Sciatic nerve (tissue), 2 donors: ENCODE results near the gene ABCG2. TPM values are rescaled to one million over a fixed set of nuclear protein-coding genes. Genes with fewer than 3 reads are reported as not detected.
A peak's percentile ranks its signal among the peaks of the same experiment; 100 is the strongest.

Source experiments
- ATAC-seq: fragments of 200-7000 bp; cut with Tn5 transposase; one replicate; pipeline ENCODE4 v1.9.1; 2020; ENCODE audit warnings: mild to moderate bottlenecking, moderate library complexity
- DNase-seq: peaks from one replicate; pipeline ENCODE4 v3.0.0-alpha.2; 2020; ENCODE audit warnings: low spot score
- intact Hi-C: fragments of 100-400 bp; cut with DNase I; formaldehyde crosslinking; loops from one replicate; pipeline ENCODE4 v1.14.2; 2022
- total RNA-seq: library from RNA; stranded (reverse); fragmentation: NEBNext Ultra II Directional; extraction: Animal tissue kit (Norgen Biotek cat#: 25700); gene quantifications from one replicate; pipeline ENCODE4 v1.2.1, GENCODE V29; 2021
- donor health status: DM: no; HTN: no; CAD: no.
- donor health status: DM: no; HTN: no; CAD: no.

ABCG2 gene
- 3.6 TPM for total RNA-seq

GRCh38 chr4:88158489-88159228 is at the start of gene ABCG2:
ABCG2 (minus strand) TSS chr4:88158639; CDS start chr4:88139995, 18,644 bp downstream.
- ATAC-seq = peak; percentile 65

GRCh38 chr4:88208156-88208555 is 49.7 kb upstream of the ABCG2 start:
- ATAC-seq (no peak), DNase-seq (no peak)
- intact Hi-C loops = no loop called here

More at GRCh38 chr4:88158489-88159228, at the start of gene ABCG2:
- intact Hi-C loops = no loop called here
- peak; percentile 57 for DNase-seq

- ATAC-seq (no peak), DNase-seq (no peak)
- intact Hi-C loops = no loop called here
These were observed 48.7 kb upstream of the ABCG2 start for GRCh38 chr4:88207171-88207570.

GRCh38 chr4:88204882-88205281 is 46.4 kb upstream of the ABCG2 start:
- no peak for DNase-seq
- no peak for ATAC-seq
- intact Hi-C loops = no loop called here

GRCh38 chr4:88202443-88202842 is 44.0 kb upstream of the ABCG2 start:
- no peak for DNase-seq
- no peak for ATAC-seq
- intact Hi-C loops = no loop called here

- intact Hi-C loops = no loop called here
- ATAC-seq (no peak), DNase-seq (no peak)
These were observed 41.7 kb upstream of the ABCG2 start for GRCh38 chr4:88200186-88200585.

- DNase-seq (no peak), ATAC-seq (no peak)
- intact Hi-C loops = no loop called here
These were observed 38.2 kb upstream of the ABCG2 start for GRCh38 chr4:88196523-88197185.

GRCh38 chr4:88196013-88196365 is 37.5 kb upstream of the ABCG2 start:
- intact Hi-C loops = no loop called here
- DNase-seq = no peak
- ATAC-seq = no peak

- intact Hi-C loops = no loop called here
- DNase-seq = no peak
- ATAC-seq = no peak
These were observed 37.0 kb upstream of the ABCG2 start for GRCh38 chr4:88195328-88196012.

- intact Hi-C loops = no loop called here
- DNase-seq (no peak), ATAC-seq (no peak)
These were observed 33.0 kb upstream of the ABCG2 start for GRCh38 chr4:88191404-88191803.

GRCh38 chr4:88189881-88190585 is 31.6 kb upstream of the ABCG2 start:
- intact Hi-C loops = no loop called here
- ATAC-seq (no peak), DNase-seq (no peak)

- ATAC-seq (no peak), DNase-seq (no peak)
These were observed 30.9 kb upstream of the ABCG2 start for GRCh38 chr4:88189418-88189738.

GRCh38 chr4:88188738-88189417 is 30.4 kb upstream of the ABCG2 start:
- intact Hi-C loops = no loop called here
- no peak for DNase-seq
- ATAC-seq = no peak

More at GRCh38 chr4:88189418-88189738, 30.9 kb upstream of the ABCG2 start:
- intact Hi-C loops = no loop called here

- intact Hi-C loops = no loop called here
- no peak for ATAC-seq
- DNase-seq = no peak
These were observed 29.3 kb upstream of the ABCG2 start for GRCh38 chr4:88187766-88188165.

GRCh38 chr4:88185906-88186305 is 27.5 kb upstream of the ABCG2 start:
- intact Hi-C loops = no loop called here
- ATAC-seq (no peak), DNase-seq (no peak)

GRCh38 chr4:88179261-88179660 is 20.8 kb upstream of the ABCG2 start:
- DNase-seq (no peak), ATAC-seq (no peak)
- intact Hi-C loops = no loop called here

- ATAC-seq = peak; percentile 41
- intact Hi-C loops = no loop called here
- DNase-seq = no peak
These were observed 20.3 kb upstream of the ABCG2 start for GRCh38 chr4:88178626-88179231.

GRCh38 chr4:88177983-88178625 is 19.7 kb upstream of the ABCG2 start:
- peak; percentile 76 for ATAC-seq
- intact Hi-C loops = no loop called here

More at GRCh38 chr4:88177983-88178625, 19.7 kb upstream of the ABCG2 start:
- no peak for DNase-seq
